Stimulated activated CD8-positive, alpha-beta memory T cell treated with anti-CD3 and anti-CD28 coated beads, Interleukin-12 subunit alpha, Interleukin-12 subunit beta, amount 100 ng/mL, for 1 hour (primary cell): Measurements from ENCODE around the gene NAT14.
"Not testable (repeated sequence)": the region's sequence is repeated elsewhere in the genome, so short reads cannot be mapped to it uniquely, and the experiment has no call there.

Source experiments
- DNase-seq: peaks from one replicate; pipeline ENCODE4 v3.0.0-alpha.2; 2020; ENCODE audit warnings: low read depth

Gene NAT14

GRCh38 chr19:55503157-55503501, 18.1 kb downstream of the NAT14 start:
- no peak for DNase-seq

GRCh38 chr19:55503502-55504251, 18.7 kb downstream of the NAT14 start:
- peak; percentile 90 for DNase-seq

- DNase-seq: no peak
These were observed 19.2 kb downstream of the NAT14 start for GRCh38 chr19:55504252-55504603.

GRCh38 chr19:55504981-55505380, 20.0 kb downstream of the NAT14 start:
- DNase-seq: no peak

- DNase-seq: no peak
These were observed 23.1 kb downstream of the NAT14 start for GRCh38 chr19:55508120-55508519.

GRCh38 chr19:55516878-55517620, 32.1 kb downstream of the NAT14 start:
- DNase-seq: peak; percentile 86

- no peak for DNase-seq
These were observed 34.7 kb downstream of the NAT14 start for GRCh38 chr19:55519451-55520311.

GRCh38 chr19:55520691-55521292, 35.8 kb downstream of the NAT14 start:
- DNase-seq: no peak

GRCh38 chr19:55525289-55526101, 40.5 kb downstream of the NAT14 start:
- no peak for DNase-seq

GRCh38 chr19:55526216-55527196, 41.5 kb downstream of the NAT14 start:
- no peak for DNase-seq

GRCh38 chr19:55527197-55528029, 42.4 kb downstream of the NAT14 start:
- no peak for DNase-seq

- DNase-seq: no peak
These were observed 43.2 kb downstream of the NAT14 start for GRCh38 chr19:55528030-55528803.

GRCh38 chr19:55529636-55530234, 44.7 kb downstream of the NAT14 start:
- DNase-seq: no peak

GRCh38 chr19:55530996-55531395, 46.0 kb downstream of the NAT14 start:
- no peak for DNase-seq

- DNase-seq: not testable (repeated sequence)
These were observed 49.3 kb downstream of the NAT14 start for GRCh38 chr19:55534280-55534679.

GRCh38 chr19:55535173-55535964, 50.4 kb downstream of the NAT14 start:
- DNase-seq: no peak

GRCh38 chr19:55535965-55536350, 51.0 kb downstream of the NAT14 start:
- DNase-seq: no peak
